Mucosa of descending colon (tissue), 3 donors: ENCODE data around the gene SAP130. TPM values are rescaled to one million over a fixed set of nuclear protein-coding genes. Genes with fewer than 3 reads are reported as not detected.

Experiments used
- ATAC-seq: fragments of 200-7000 bp; cut with Tn5 transposase; one replicate; pipeline ENCODE4 v1.9.1; 2020; ENCODE audit warnings: mild to moderate bottlenecking, moderate library complexity
- DNase-seq, 3 donors: peaks; one replicate each; pipeline ENCODE4 v3.0.0-alpha.2; 2020
- H3K36me3 ChIP-seq: fragments of 200-600 bp; one replicate; pipeline ENCODE4 v1.8.0; 2021; ENCODE audit warnings: low read depth, mild to moderate bottlenecking
- H3K4me1 ChIP-seq: fragments of 200-600 bp; one replicate; pipeline ENCODE4 v1.8.0; 2021; ENCODE audit warnings: low read depth, mild to moderate bottlenecking
- H3K4me3 ChIP-seq: fragments of 200-600 bp; one replicate; pipeline ENCODE4 v1.8.0; 2021; ENCODE audit warnings: mild to moderate bottlenecking
- H3K9me3 ChIP-seq: fragments of 200-600 bp; one replicate; pipeline ENCODE4 v1.8.0; 2021; ENCODE audit warnings: mild to moderate bottlenecking
- CTCF ChIP-seq: fragments of 200-600 bp; IDR thresholded peaks from one replicate; pipeline ENCODE4 v1.8.0; 2022; ENCODE audit warnings: antibody characterized with exemption, mild to moderate bottlenecking
- intact Hi-C, 2 donors: fragments of 100-400 bp; cut with DNase I in 1 of 2; cut with micrococcal nuclease in 1 of 2; formaldehyde crosslinking; loops; one replicate each; pipeline versions ENCODE4 v1.11.0 to v1.11.1; 2022; cut with DNase I, micrococcal nuclease
- total RNA-seq, 3 donors: library from RNA; stranded (reverse); fragmentation: NEBNext Ultra II Directional in 2 of 3; extraction: Animal tissue kit (Norgen Biotek cat#: 25700) in 2 of 3; gene quantifications; one replicate each; pipeline versions ENCODE4 v1.2.1 to v1.2.4, GENCODE V29; 2021 to 2023
- donor health status: DM: no; HTN: no; CAD: no; lungs with moderate emphysema.
- donor health status: DM: no; HTN: no; CAD: no.
- donor health status: DM: no; HTN: yes; CAD: no.

SAP130 gene
- total RNA-seq, 3 donors from 2014 or later = 26.0 to 31.7 (median 29.8) TPM

- peaks cover 8% of the 10 kb centered on the region for H3K4me1 ChIP-seq
- no peak for ATAC-seq
- H3K36me3 ChIP-seq = no peaks in the 10 kb centered on the region
- H3K4me3 ChIP-seq = no peak overlapping the region
- no peak for TF ChIP-seq CTCF
- DNase-seq = no peak
- H3K9me3 ChIP-seq = no peaks in the 10 kb centered on the region
- intact Hi-C loops = no loop called here
These were observed 136.0 kb downstream of the SAP130 start for GRCh38 chr2:127891811-127892210.

Other genes with a start within 250 kb of the SAP130 start
- 10 to 100 TPM; 43.3 to 57.1 (median 43.4) TPM for gene WDR33, start 216.9 kb downstream of the SAP130 start, total RNA-seq
- gene POLR2D, start 169.9 kb downstream of the SAP130 start, total RNA-seq = 10 to 100 TPM; 20.9 to 25.3 (median 21.3) TPM
- gene AMMECR1L, start 142.1 kb downstream of the SAP130 start, total RNA-seq = 10 to 100 TPM; 13.1 to 18.7 (median 15.6) TPM
- 10 to 100 TPM; 43.0 to 47.1 (median 43.9) TPM for gene UGGT1, start 63.1 kb upstream of the SAP130 start, total RNA-seq